Peyer's patch (tissue), 4 donors: ENCODE measurements around the gene LAMTOR4.

Experiments
- CTCF ChIP-seq, 6 experiments: fragments of 450-650 bp in 4 of 6; fragments of 200-600 bp in 2 of 6; sonication (generic) in 1 of 6; IDR thresholded peaks; one replicate each; pipeline ENCODE4 v1.5.1; 2017 to 2019; ENCODE audit warnings: antibody characterized with exemption in 6 of 6, mild to moderate bottlenecking in 3 of 6, moderate library complexity in 1 of 6
- POLR2A ChIP-seq, 2 donors: fragments of 450-650 bp; IDR thresholded peaks; one replicate each; pipeline ENCODE4 v1.5.1; 2017; ENCODE audit warnings: antibody characterized with exemption in 2 of 2, mild to moderate bottlenecking in 2 of 2, moderate library complexity in 2 of 2

DNA sequence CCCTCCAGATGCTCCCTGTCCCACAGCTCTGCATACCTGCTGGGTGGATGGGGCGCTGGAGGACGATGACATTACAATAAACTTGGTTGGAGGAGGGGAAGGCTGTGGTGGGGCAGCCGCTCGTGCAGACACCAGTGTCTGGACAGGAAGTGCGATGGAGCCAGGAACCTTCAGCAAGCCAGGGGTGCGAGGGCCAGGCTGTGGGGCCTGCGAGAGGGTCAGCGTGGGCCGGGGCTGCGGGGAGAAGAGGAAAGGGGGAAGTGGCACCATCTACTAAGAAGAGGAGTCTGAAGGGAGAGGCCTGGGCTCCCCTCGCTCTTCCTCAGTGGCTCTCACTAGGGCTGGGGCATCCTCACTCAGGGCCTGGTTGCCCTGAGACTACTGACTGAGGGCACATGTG, 40.8 kb upstream of the LAMTOR4 start:
- TF ChIP-seq POLR2A (IDR thresholded peaks at IDR 0.05) = no peak
- no peak for TF ChIP-seq CTCF (IDR thresholded peaks at IDR 0.05)
